Stomach (tissue), 9 donors: ENCODE results near the gene MUC5AC. TPM values are rescaled to one million over a fixed set of nuclear protein-coding genes. Genes with fewer than 3 reads are reported as not detected.

Experiments
- DNase-seq, 2 donors: peaks; one replicate each; pipeline versions ENCODE4 v3.0.0 to v3.0.0-alpha.2; 2013 to 2019
- H3K27ac ChIP-seq, 5 donors: fragments of 200-600 bp in 4 of 5; sonication (generic) in 4 of 5; one replicate each; pipeline ENCODE4 v1.5.1; 2013 to 2019; ENCODE audit warnings: mild to moderate bottlenecking in 1 of 5, moderate library complexity in 1 of 5
- H3K27me3 ChIP-seq, 3 donors: fragments of 200-600 bp; sonication (generic); one replicate each; pipeline ENCODE4 v1.5.1; 2017 to 2019; ENCODE audit warnings: mixed run types in 1 of 3
- H3K36me3 ChIP-seq, 4 donors: fragments of 200-600 bp; sonication (generic); 1 replicate in 3 of 4; 2 replicates in 1 of 4; pipeline ENCODE4 v1.5.1; 2016 to 2019
- H3K4me1 ChIP-seq, 4 donors: fragments of 200-600 bp; sonication (generic); one replicate each; pipeline ENCODE4 v1.5.1; 2016 to 2019
- H3K4me3 ChIP-seq, 4 donors: fragments of 200-600 bp; sonication (generic) in 3 of 4; one replicate each; pipeline ENCODE4 v1.5.1; 2016 to 2019; ENCODE audit warnings: mild to moderate bottlenecking in 1 of 4
- H3K9me3 ChIP-seq, 4 donors: fragments of 200-600 bp; sonication (generic); one replicate each; pipeline ENCODE4 v1.5.1; 2016 to 2019
- CTCF ChIP-seq, 7 experiments: fragments of 450-650 bp in 4 of 7; fragments of 200-600 bp in 3 of 7; sonication (generic) in 3 of 7; IDR thresholded peaks; one replicate each; pipeline ENCODE4 v1.5.1; 2016 to 2019; ENCODE audit warnings: antibody characterized with exemption in 7 of 7, control low read depth in 2 of 7, mild to moderate bottlenecking in 1 of 7
- EP300 ChIP-seq: sonication (generic); formaldehyde crosslinking; IDR thresholded peaks from one replicate; pipeline ENCODE4 v1.6.1; 2017; ENCODE audit warnings: antibody characterized with exemption
- POLR2A ChIP-seq, 4 donors: fragments of 450-650 bp; IDR thresholded peaks; one replicate each; pipeline ENCODE4 v1.6.1; 2016; ENCODE audit warnings: antibody characterized with exemption in 4 of 4, control low read depth in 2 of 4, mild to moderate bottlenecking in 1 of 4, moderate library complexity in 1 of 4
- POLR2AphosphoS5 ChIP-seq, 3 donors: sonication (generic); formaldehyde crosslinking; IDR thresholded peaks; one replicate each; pipeline ENCODE4 v1.6.1; 2016; ENCODE audit warnings: antibody characterized with exemption in 3 of 3
- WGBS, 5 donors: extraction: QIAGEN DNeasy Blood & Tissue Kit in 3 of 5; methylation state at CpG; one replicate each; pipeline versions ENCODE4 v1.1.5 to v1.1.7; 2013 to 2018; 5-methylcytosine and 5-hydroxymethylcytosine counted together
- intact Hi-C: fragments of 100-400 bp; cut with DNase I; formaldehyde crosslinking; loops from one replicate; pipeline ENCODE4 v1.15.1; 2023; ENCODE audit warnings: low total_unique reads
- polyA plus RNA-seq, 3 donors: library from polyadenylated mRNA; stranded (reverse); fragments of 200-250 nt; gene quantifications; one replicate each; pipeline ENCODE4 v1.2.3, GENCODE V29; 2013
- total RNA-seq, 5 donors: library from RNA; depleted of rRNA; stranded (reverse); fragments of >200 nt; gene quantifications; one replicate each; pipeline versions ENCODE4 v1.1.0 to v1.2.3, GENCODE V29; 2014 to 2016
- donor health status: healthy with polysubstance abuse.
- donor health status: Bipolar disorder and iron deficiency.
- donor health status: healthy.

Gene MUC5AC
- total and polyA plus RNA-seq, 8 donors, result 2.0 to 1,253 (median 171) TPM

GRCh38 chr11:1129143-1129610 lies 28.6 kb upstream of the MUC5AC start:
- H3K27ac ChIP-seq, result peak overlapping the region; percentile 20 to 74 (median 47)
- 44 to 67% (median 49%) methylated on average over 8 to 17 of the region's 17 CpGs for WGBS, 5 donors
- intact Hi-C loops, result no loop called here
- DNase-seq, result peak; percentile 31 to 41
- H3K27me3 ChIP-seq, result peaks cover 0 to 46% (median 0%) of the 10 kb centered on the region in 3 donors
- H3K4me1 ChIP-seq, result peaks cover 0 to 32% (median 12%) of the 10 kb centered on the region in 4 donors
- TF ChIP-seq POLR2A (IDR thresholded peaks at IDR 0.05) (no peak), POLR2AphosphoS5 (IDR thresholded peaks at IDR 0.05) (no peak), CTCF (IDR thresholded peaks at IDR 0.05) (no peak)
- no peaks in the 10 kb centered on the region for H3K36me3 ChIP-seq
- H3K4me3 ChIP-seq, result peak overlapping the region in 1 of 4 donors; percentile 3
- H3K9me3 ChIP-seq, result peaks cover 0 to 13% (median 10%) of the 10 kb centered on the region in 4 donors

DNA sequence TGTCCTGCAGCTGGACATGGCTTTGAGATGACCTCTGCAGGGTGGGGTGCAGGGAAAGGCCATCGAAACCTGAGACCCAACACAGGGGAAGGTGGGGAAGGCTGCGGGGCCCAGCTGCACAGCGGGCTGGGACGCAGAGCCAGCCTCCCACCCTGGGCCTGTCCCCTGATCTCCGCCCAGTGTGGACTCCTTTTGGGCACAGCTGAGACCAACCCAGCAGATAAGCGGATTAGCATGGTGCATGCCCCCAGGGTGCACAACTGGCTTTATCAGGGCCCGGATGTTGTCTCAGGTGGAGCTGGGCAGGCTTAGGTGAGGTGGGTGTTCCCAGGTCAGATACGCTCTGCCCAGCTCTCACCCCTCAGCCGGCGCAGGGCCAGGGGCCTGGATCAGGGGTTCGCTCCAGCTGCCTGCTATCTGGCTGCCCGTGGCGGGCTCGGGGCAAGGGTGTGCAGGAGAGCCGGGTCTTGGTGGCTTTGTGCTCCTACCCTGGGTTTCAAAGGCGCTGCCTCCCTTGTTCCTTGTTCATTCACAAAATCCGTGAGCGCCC lies 28.1 kb upstream of the MUC5AC start:
- H3K36me3 ChIP-seq, result no peaks in the 10 kb centered on the region
- 35 to 69% (median 47%) methylated on average over 15 to 18 of the region's 18 CpGs; no CpG with 5 or more reads in 1 of the 5 donors for WGBS, 5 donors
- DNase-seq, result peak; percentile 63 to 78
- peaks cover 0 to 46% (median 0%) of the 10 kb centered on the region in 3 donors for H3K27me3 ChIP-seq
- peak overlapping the region in 1 of 4 donors; percentile 3 for H3K4me3 ChIP-seq
- intact Hi-C loops, result no loop called here
- TF ChIP-seq CTCF (IDR thresholded peaks at IDR 0.05), result no peak
- TF ChIP-seq POLR2AphosphoS5 (IDR thresholded peaks at IDR 0.05), result peak in 2 of 3 donors; percentile 44 to 73
- peak overlapping the region; percentile 33 to 74 (median 53) for H3K27ac ChIP-seq
- peaks cover 0 to 18% (median 15%) of the 10 kb centered on the region in 4 donors for H3K9me3 ChIP-seq
- peaks cover 0 to 32% (median 12%) of the 10 kb centered on the region in 4 donors for H3K4me1 ChIP-seq

DNA sequence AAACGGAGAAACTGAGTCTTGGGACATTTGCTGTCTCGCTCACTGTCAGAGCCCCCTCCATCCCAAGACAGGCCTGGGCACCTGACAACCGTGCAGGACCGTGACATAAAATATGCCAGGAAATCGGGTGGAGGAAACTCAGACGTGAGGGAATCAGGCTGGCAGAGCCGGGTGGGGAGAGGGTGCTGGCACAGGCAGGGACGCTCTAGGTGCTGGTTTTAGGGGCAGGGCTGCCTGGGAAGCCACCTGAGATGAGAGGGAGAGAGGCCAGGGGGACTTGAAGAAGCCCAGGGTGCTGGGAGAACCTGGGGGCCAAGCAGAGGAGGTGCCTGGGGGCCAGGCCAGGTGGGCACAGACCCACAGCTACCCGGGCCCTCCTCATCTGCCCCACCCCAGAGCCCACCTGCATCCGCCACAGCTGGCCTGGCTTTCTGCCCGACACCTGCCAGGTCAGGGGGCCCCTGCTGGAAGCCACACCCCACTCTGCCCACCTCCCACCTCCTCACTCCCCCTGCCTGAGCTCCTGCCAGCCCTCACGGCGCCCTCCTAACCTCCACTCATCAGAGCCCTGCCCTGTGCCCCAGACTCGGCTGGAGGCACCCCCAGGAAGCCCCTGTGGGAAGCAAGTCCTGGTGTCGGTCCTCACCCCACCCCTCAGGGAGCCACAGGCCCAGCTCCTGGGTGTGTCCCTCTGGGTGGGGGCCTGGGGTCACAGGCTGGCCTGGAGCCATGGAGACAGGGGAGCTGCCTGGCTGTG lies 27.3 kb upstream of the MUC5AC start:
- intact Hi-C loops, result no loop called here
- WGBS, 5 donors, result 33 to 48% (median 42%) methylated on average over 14 to 15 of the region's 15 CpGs
- H3K4me1 ChIP-seq, result peaks cover 0 to 32% (median 12%) of the 10 kb centered on the region in 4 donors

More for the DNA sequence above, 27.3 kb upstream of the MUC5AC start:
- Histone ChIP-seq H3K27me3 (peaks cover 0 to 46% (median 0%) of the 10 kb centered on the region in 3 donors), H3K36me3 (no peaks in the 10 kb centered on the region), H3K27ac (peak overlapping the region; percentile 33 to 74 (median 53)), H3K4me3 (peak overlapping the region in 1 of 4 donors; percentile 3), H3K9me3 (peaks cover 6 to 25% (median 23%) of the 10 kb centered on the region in 4 donors)
- DNase-seq, result peak; percentile 25 to 73
- TF ChIP-seq CTCF (IDR thresholded peaks at IDR 0.05) (no peak), POLR2A (IDR thresholded peaks at IDR 0.05) (no peak), POLR2AphosphoS5 (IDR thresholded peaks at IDR 0.05) (no peak), EP300 (no peak)
